SK-N-SH (cell line): ENCODE results near the gene MYO7A. TPM values are rescaled to one million over a fixed set of nuclear protein-coding genes. Genes with fewer than 3 reads are reported as not detected.

Experiments used
- CTCF ChIA-PET: fragments of 300-600, 350-600 bp; formaldehyde crosslinking; extraction: SDS; loops from one replicate; lab custom pipeline; 2021; lab: Yijun Ruan, JAX
- POLR2A ChIA-PET: fragments of 350-600 bp; sonication (Branson Sonifier 250); formaldehyde crosslinking; extraction: SDS; loops from one replicate; lab custom pipeline; 2020; ENCODE audit warnings: antibody characterized with exemption, inconsistent platforms; lab: Yijun Ruan, JAX
- DNase-seq: peaks from one replicate; pipeline ENCODE4 v3.0.0; 2012
- H2AFZ ChIP-seq: fragments of 200-600 bp; sonication (generic); 2 replicates; pipeline ENCODE4 v1.8.1; 2016; ENCODE audit warnings: antibody characterized with exemption, mild to moderate bottlenecking, low read depth
- H3F3A ChIP-seq: fragments of 200-600 bp; sonication (generic); replicated peaks from 2 replicates; pipeline ENCODE3; 2016; ENCODE audit warnings: antibody characterized with exemption, mild to moderate bottlenecking; ENCODE audit not compliant: insufficient read depth
- H3K27ac ChIP-seq, 2 experiments: fragments of 200-500 bp in 1 of 2; fragments of 200-600 bp in 1 of 2; sonication (Bioruptor generic) in 1 of 2; sonication (generic), shearing (Covaris generic) in 1 of 2; 2 replicates each; pipeline versions ENCODE4 v1.5.1 to v1.6.1; 2014 to 2016; ENCODE audit warnings: low read depth in 2 of 2, inconsistent platforms in 1 of 2, low read length in 1 of 2, mild to moderate bottlenecking in 1 of 2, mixed read lengths in 1 of 2
- H3K27me3 ChIP-seq: fragments of 200-600 bp; sonication (generic), shearing (Covaris generic); 2 replicates; pipeline ENCODE4 v1.6.1; 2016; ENCODE audit warnings: mixed run types; ENCODE audit not compliant: insufficient read depth
- H3K36me3 ChIP-seq, 2 experiments: fragments of 200-500 bp in 1 of 2; fragments of 200-600 bp in 1 of 2; sonication (Bioruptor generic) in 1 of 2; sonication (generic) in 1 of 2; replicated peaks in 1 of 2; 2 replicates each; pipeline versions ENCODE3 to v1.5.1; 2014 to 2016; ENCODE audit warnings: low read length in 1 of 2, mild to moderate bottlenecking in 1 of 2; ENCODE audit not compliant: insufficient read depth in 2 of 2, control insufficient read depth in 1 of 2
- H3K4me1 ChIP-seq, 2 experiments: fragments of 200-500 bp in 1 of 2; fragments of 200-600 bp in 1 of 2; sonication (Bioruptor generic) in 1 of 2; sonication (generic), shearing (Covaris generic) in 1 of 2; 2 replicates each; pipeline versions ENCODE4 v1.5.1 to v1.6.1; 2014 to 2016; ENCODE audit warnings: low read depth in 1 of 2, low read length in 1 of 2, mixed run types in 1 of 2; ENCODE audit not compliant: insufficient read depth in 2 of 2, control insufficient read depth in 1 of 2
- H3K4me2 ChIP-seq: fragments of 200-600 bp; sonication (generic), shearing (Covaris generic); 2 replicates; pipeline ENCODE4 v1.6.1; 2017; ENCODE audit warnings: mixed run types
- H3K4me3 ChIP-seq, 2 experiments: fragments of 200-500 bp in 1 of 2; fragments of 200-600 bp in 1 of 2; sonication (Bioruptor generic) in 1 of 2; sonication (generic), shearing (Covaris generic) in 1 of 2; 2 replicates each; pipeline versions ENCODE4 v1.5.1 to v1.8.1; 2014 to 2016; ENCODE audit warnings: low read depth in 2 of 2, inconsistent platforms in 1 of 2, low read length in 1 of 2, mild to moderate bottlenecking in 1 of 2, mixed read lengths in 1 of 2, moderate library complexity in 1 of 2
- H3K79me2 ChIP-seq: fragments of 200-600 bp; sonication (generic); 2 replicates; pipeline ENCODE4 v1.8.1; 2017; ENCODE audit warnings: mild to moderate bottlenecking; ENCODE audit not compliant: insufficient read depth
- H3K9ac ChIP-seq: fragments of 200-600 bp; sonication (generic); 2 replicates; pipeline ENCODE4 v1.6.1; 2017; ENCODE audit warnings: mixed run types
- H3K9me2 ChIP-seq: fragments of 200-600 bp; sonication (generic); 2 replicates; pipeline ENCODE4 v1.6.1; 2017; ENCODE audit warnings: mixed run types
- H3K9me3 ChIP-seq: fragments of 200-600 bp; sonication (generic); 2 replicates; pipeline ENCODE4 v1.6.1; 2017; ENCODE audit warnings: mixed run types, mild to moderate bottlenecking, moderate library complexity
- H4K20me1 ChIP-seq: fragments of 200-600 bp; sonication (generic); 2 replicates; pipeline ENCODE4 v1.6.1; 2017; ENCODE audit warnings: mild to moderate bottlenecking, mixed run types; ENCODE audit not compliant: insufficient read depth
- ELF1 ChIP-seq: IDR thresholded peaks from 2 replicates; pipeline ENCODE4 v1.4.0; 2012
- EP300 ChIP-seq, 2 experiments: IDR thresholded peaks; 2 replicates each; pipeline versions ENCODE4 v1.4.0 to v1.6.1; 2012; ENCODE audit warnings: borderline replicate concordance in 1 of 2, low read depth in 1 of 2, low read length in 1 of 2
- EZH2phosphoT487 ChIP-seq: fragments of 200-600 bp; sonication (generic); IDR thresholded peaks from 2 replicates; pipeline ENCODE4 v1.6.1; 2017; ENCODE audit warnings: low read depth, mixed run types, mild to moderate bottlenecking, antibody characterized with exemption, moderate library complexity, borderline replicate concordance
- FOXJ3 ChIP-seq: sonication (generic); formaldehyde crosslinking; IDR thresholded peaks from 2 replicates; pipeline ENCODE4 v1.5.1; 2020; ENCODE audit warnings: mild to moderate bottlenecking, missing genetic modification reagents
- GATA2 ChIP-seq: sonication (generic); formaldehyde crosslinking; IDR thresholded peaks from 2 replicates; pipeline ENCODE4 v1.5.0; 2020; ENCODE audit warnings: mild to moderate bottlenecking, missing genetic modification reagents
- IRF3 ChIP-seq: fragments of 150-350 bp; IDR thresholded peaks from 2 replicates; pipeline ENCODE4 v1.6.1; 2016; ENCODE audit warnings: mild to moderate bottlenecking, low read depth, low read length
- JUND ChIP-seq: IDR thresholded peaks from 2 replicates; pipeline ENCODE4 v1.4.0; 2012
- MXI1 ChIP-seq: IDR thresholded peaks from 2 replicates; pipeline ENCODE4 v1.6.1; 2012; ENCODE audit warnings: mild to moderate bottlenecking, low read depth, low read length, improper control_type of control experiment
- PBX3 ChIP-seq: IDR thresholded peaks from 2 replicates; pipeline ENCODE4; 2012
- POLR2AphosphoS5 ChIP-seq: IDR thresholded peaks from 2 replicates; pipeline ENCODE4 v1.6.1; 2012; ENCODE audit warnings: low read depth, low read length
- REST ChIP-seq: IDR thresholded peaks from 2 replicates; pipeline ENCODE4 v1.6.1; 2012; ENCODE audit warnings: mild to moderate bottlenecking, low read depth, low read length, moderate library complexity
- RXRA ChIP-seq: IDR thresholded peaks from 2 replicates; pipeline ENCODE4 v1.4.0; 2012; ENCODE audit warnings: low read depth, mild to moderate bottlenecking, borderline replicate concordance
- SMC3 ChIP-seq: IDR thresholded peaks from 2 replicates; pipeline ENCODE4 v1.6.1; 2012; ENCODE audit warnings: low read depth, low read length, improper control_type of control experiment
- TAF1 ChIP-seq: IDR thresholded peaks from 2 replicates; pipeline ENCODE4 v1.6.1; 2012; ENCODE audit warnings: low read depth, mild to moderate bottlenecking, low read length, moderate library complexity, borderline replicate concordance
- TCF12 ChIP-seq: IDR thresholded peaks from 2 replicates; pipeline ENCODE4 v1.4.0; 2012
- WGBS: methylation state at CpG from one replicate; pipeline ENCODE4 v1.1.6; 2017; ENCODE audit warnings: low lambda C conversion rate; 5-methylcytosine and 5-hydroxymethylcytosine counted together
- polyA plus RNA-seq, 3 experiments: library from polyadenylated mRNA; depleted of rRNA; stranded (reverse); fragments of >200 nt; gene quantifications; 2 replicates each; pipeline ENCODE4 v1.2.3, GENCODE V29; 2012
- TF ChIP-seq, protein P1 (sequence below): IDR thresholded peaks from 2 replicates; pipeline ENCODE4 v1.4.0; 2012; ENCODE audit warnings: low read depth, borderline replicate concordance
- TF ChIP-seq, protein P2 (sequence below): IDR thresholded peaks from 2 replicates; pipeline ENCODE4 v1.4.0; 2012; ENCODE audit warnings: low read depth, borderline replicate concordance
- TF ChIP-seq, protein P3 (sequence below): IDR thresholded peaks from 2 replicates; pipeline ENCODE4 v1.4.0; 2012; ENCODE audit warnings: low read depth

Gene MYO7A
- polyA plus RNA-seq, 1 of the 3 experiments (the other 2 are of a cell fraction) = 0.08 TPM

DNA sequence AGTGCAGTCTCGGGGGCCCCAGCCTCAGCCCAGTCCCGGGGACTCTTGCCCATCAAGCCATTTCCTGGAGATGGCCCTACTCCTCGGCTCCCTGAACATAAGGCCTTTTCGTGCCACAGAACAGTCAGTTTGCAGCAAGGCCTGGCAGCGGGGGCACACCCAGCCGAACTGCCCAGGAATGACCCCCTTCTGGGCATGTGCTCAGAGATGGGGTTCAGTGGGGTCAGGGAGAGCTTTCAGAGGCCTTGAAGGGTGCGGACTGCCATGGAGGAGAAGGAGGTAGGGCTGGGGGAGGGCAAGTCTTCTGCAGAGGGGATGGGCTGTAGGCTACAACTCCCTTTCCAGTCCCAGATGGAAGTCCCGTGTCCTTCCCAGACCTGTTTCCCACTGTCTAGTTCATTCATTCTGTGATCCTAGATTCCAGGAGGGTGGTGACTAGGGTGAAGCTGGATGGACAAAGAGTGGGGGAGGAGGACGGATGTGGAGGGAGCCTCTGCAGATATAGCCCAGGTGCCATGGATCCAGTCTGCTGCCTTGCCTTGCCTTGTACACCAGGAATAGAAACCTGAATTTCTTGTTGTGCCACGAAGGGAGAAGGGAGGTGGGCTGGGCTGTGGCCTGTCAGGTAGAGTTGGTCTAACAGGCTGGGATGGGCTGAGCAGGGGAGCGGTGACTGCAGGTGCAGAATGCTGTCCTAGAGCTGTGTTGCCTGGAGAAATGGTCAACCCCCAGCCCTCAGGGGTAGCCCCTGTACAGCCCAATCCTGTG is 39.6 kb upstream of the MYO7A start:
- TF ChIP-seq, protein P1, sequence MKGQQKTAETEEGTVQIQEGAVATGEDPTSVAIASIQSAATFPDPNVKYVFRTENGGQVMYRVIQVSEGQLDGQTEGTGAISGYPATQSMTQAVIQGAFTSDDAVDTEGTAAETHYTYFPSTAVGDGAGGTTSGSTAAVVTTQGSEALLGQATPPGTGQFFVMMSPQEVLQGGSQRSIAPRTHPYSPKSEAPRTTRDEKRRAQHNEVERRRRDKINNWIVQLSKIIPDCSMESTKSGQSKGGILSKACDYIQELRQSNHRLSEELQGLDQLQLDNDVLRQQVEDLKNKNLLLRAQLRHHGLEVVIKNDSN = no peak
- TF ChIP-seq SMC3 (no peak), TCF12 (no peak), MXI1 (no peak), REST (no peak), GATA2 (CRISPR knock-in tag) (no peak), FOXJ3 (no peak), JUND (no peak), RXRA (no peak), EP300 (IDR thresholded peaks at IDR 0.05; ENCODE audit: borderline replicate concordance in 1 of 2, low read depth in 1 of 2, low read length in 1 of 2) (no peak), TAF1 (no peak), EZH2phosphoT487 (no peak), PBX3 (no peak), ELF1 (no peak), IRF3 (no peak), POLR2AphosphoS5 (no peak)
- TF ChIP-seq, protein P2, sequence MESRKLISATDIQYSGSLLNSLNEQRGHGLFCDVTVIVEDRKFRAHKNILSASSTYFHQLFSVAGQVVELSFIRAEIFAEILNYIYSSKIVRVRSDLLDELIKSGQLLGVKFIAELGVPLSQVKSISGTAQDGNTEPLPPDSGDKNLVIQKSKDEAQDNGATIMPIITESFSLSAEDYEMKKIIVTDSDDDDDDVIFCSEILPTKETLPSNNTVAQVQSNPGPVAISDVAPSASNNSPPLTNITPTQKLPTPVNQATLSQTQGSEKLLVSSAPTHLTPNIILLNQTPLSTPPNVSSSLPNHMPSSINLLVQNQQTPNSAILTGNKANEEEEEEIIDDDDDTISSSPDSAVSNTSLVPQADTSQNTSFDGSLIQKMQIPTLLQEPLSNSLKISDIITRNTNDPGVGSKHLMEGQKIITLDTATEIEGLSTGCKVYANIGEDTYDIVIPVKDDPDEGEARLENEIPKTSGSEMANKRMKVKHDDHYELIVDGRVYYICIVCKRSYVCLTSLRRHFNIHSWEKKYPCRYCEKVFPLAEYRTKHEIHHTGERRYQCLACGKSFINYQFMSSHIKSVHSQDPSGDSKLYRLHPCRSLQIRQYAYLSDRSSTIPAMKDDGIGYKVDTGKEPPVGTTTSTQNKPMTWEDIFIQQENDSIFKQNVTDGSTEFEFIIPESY = no peak
- TF ChIP-seq, protein P3, sequence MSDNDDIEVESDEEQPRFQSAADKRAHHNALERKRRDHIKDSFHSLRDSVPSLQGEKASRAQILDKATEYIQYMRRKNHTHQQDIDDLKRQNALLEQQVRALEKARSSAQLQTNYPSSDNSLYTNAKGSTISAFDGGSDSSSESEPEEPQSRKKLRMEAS = no peak
- no peak overlapping the region for H3K27ac ChIP-seq
- ChIA-PET POLR2A (no interaction called here), CTCF (interaction anchor here (1.7 to 9.5 kb wide), 5 partner anchors 14 to 43 kb away, joined by 8 to 218 read pairs (median 66); partner anchors contain the start of gene OMP)
- H3F3A ChIP-seq = peaks cover 3% of the 10 kb centered on the region
- no peak overlapping the region for H3K4me3 ChIP-seq
- peaks cover 0 to 1% of the 10 kb centered on the region in 2 experiments; a peak in 1 of 4 replicates for H3K4me1 ChIP-seq
- no peak overlapping the region for H3K4me2 ChIP-seq
- H4K20me1 ChIP-seq = peaks cover 17% of the 10 kb centered on the region
- H3K27me3 ChIP-seq = no peaks in the 10 kb centered on the region
- peaks cover 0 to 2% of the 10 kb centered on the region in 2 experiments for H3K36me3 ChIP-seq
- H3K79me2 ChIP-seq = peaks cover 23% of the 10 kb centered on the region
- DNase-seq = no peak
- 94% methylated on average over 5 of the region's 11 CpGs for WGBS
- no peaks in the 10 kb centered on the region for H3K9me2 ChIP-seq
- no peak overlapping the region for H3K9ac ChIP-seq
- no peak overlapping the region for H2AFZ ChIP-seq
- no peaks in the 10 kb centered on the region for H3K9me3 ChIP-seq
